Fibroblast of skin of back (primary cell): ENCODE results near the gene SUSD4. TPM values are rescaled to one million over a fixed set of nuclear protein-coding genes. Genes with fewer than 3 reads are reported as not detected.
A peak's percentile ranks its signal among the peaks of the same experiment; 100 is the strongest.
"Not testable (repeated sequence)": the region's sequence is repeated elsewhere in the genome, so short reads cannot be mapped to it uniquely, and the experiment has no call there.

Experiments used
- DNase-seq: peaks from one replicate; pipeline ENCODE4 v3.0.0-alpha.2; 2013
- polyA plus RNA-seq, 2 experiments: library from polyadenylated mRNA; unstranded; fragments of 120-200 nt; gene quantifications; one replicate each; pipeline ENCODE4 v1.2.1, GENCODE V29; 2013; ENCODE audit not compliant: insufficient read length in 2 of 2

The SUSD4 gene, protein sequence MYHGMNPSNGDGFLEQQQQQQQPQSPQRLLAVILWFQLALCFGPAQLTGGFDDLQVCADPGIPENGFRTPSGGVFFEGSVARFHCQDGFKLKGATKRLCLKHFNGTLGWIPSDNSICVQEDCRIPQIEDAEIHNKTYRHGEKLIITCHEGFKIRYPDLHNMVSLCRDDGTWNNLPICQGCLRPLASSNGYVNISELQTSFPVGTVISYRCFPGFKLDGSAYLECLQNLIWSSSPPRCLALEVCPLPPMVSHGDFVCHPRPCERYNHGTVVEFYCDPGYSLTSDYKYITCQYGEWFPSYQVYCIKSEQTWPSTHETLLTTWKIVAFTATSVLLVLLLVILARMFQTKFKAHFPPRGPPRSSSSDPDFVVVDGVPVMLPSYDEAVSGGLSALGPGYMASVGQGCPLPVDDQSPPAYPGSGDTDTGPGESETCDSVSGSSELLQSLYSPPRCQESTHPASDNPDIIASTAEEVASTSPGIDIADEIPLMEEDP
- not detected for polyA plus RNA-seq (2013, experiment 1 of 2; ENCODE audit: insufficient read length)
- not detected for polyA plus RNA-seq (2013, experiment 2 of 2; ENCODE audit: insufficient read length)

- peak; percentile 0 for DNase-seq
Observed at GRCh38 chr1:223363856-223364684, at the start of gene SUSD4. SUSD4 (minus strand) TSS chr1:223364176; CDS start chr1:223363425, 751 bp downstream.

DNA sequence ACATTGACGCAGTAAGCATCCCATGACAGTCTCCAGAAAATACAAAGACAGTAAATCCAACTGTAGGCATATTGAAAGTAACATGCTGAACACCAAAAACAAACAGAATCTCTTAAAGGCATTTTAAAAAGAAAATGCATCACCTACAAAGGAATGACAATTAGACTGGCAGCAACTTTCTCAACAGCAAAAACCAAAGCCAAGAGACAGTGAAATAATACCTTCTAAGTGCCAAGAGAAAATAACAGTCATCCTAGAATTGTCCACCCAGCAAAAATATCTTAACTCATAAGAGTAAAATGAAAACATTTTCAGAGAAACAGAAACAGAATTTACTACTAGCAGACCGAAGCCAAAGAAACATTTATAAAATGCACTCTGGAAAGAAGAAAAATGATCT, 49.2 kb upstream of the SUSD4 start:
- DNase-seq = no peak

- DNase-seq = no peak
Observed at GRCh38 chr1:223411710-223412109, 47.7 kb upstream of the SUSD4 start.

- DNase-seq = peak; percentile 38
Observed at GRCh38 chr1:223411309-223411708, 47.3 kb upstream of the SUSD4 start.

DNA sequence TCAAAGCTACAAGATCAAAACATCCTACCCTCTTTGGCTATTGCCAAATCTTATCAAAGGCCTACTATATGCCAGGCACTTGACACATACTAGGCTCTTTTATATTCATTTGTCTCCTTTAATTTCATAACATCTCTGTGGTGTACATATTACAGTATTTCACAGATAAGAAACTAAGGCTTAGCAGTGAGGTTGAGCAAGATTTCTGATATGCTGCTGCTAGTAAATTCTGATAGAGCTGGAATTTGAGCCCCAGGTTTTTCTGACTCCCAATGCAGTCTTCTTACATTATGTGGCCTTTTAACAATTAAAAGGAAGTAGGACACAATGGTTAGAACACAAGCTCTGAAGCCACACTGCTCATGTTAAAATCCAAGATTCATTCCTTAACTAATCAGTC, 46.1 kb upstream of the SUSD4 start:
- DNase-seq = no peak

GRCh38 chr1:223405507-223405906, 41.5 kb upstream of the SUSD4 start:
- DNase-seq = no peak

- DNase-seq = no peak
Observed at GRCh38 chr1:223403184-223403815, 39.3 kb upstream of the SUSD4 start.

DNA sequence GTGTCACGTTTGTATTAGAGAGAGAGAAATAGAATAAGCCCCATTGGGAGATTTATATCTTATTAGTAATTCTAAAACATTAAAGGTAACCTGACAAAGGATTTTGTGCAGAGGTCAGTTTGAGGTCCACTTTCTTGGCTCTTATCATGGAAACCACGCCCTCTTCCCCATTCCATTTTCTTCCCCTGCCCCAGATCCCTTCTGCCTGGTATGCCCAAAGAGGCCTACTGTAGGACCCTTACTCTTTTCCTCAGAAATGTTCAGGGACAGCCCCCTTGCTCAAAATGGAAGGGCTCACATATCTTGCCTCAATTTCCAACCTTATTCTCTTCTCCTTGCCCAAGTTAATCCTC, 38.8 kb upstream of the SUSD4 start:
- DNase-seq = no peak

DNA sequence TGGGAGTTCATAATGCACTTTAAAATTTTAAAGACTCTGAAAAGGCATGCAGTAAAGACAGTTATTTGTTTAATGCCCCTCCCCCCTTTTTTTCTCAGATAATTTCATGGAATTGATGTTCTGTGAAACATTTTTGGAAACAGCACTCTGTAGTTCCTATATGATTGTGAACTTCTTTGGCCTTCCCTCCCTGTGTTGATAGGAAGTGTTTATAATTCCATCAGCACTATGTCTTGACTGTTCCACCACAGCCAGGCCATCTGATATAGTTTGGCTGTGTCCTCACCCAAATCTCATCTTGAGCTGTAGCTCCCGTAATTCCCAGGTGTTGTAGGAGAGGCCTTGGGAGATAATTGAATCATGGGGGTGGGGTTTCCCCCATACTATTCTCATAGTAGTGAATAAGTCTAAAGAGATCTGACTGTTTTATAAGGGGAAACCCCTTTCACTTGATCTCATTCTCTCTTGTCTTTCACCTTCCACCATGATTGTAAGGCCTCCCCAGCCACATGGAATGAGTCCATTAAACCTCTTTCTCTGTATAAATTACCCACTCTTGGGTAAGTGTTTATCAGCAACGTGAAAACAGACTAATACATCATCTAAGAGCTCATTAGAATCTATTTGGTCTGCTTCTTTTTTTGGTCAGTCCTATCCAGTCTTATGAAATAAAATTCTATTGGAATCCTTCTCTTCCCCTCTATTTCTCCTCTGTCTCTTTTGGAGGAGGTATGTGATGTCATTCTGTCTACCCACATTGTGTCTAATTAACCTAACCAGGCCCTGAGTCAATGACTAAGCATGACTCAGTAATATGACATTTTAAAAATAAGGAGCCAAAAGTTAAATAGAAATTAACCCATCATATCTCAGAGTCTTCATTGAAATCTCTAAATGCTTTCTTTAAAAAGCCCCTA, 38.2 kb upstream of the SUSD4 start:
- DNase-seq = peak; percentile 74

GRCh38 chr1:223399393-223399792, 35.4 kb upstream of the SUSD4 start:
- not testable (repeated sequence) for DNase-seq

DNA sequence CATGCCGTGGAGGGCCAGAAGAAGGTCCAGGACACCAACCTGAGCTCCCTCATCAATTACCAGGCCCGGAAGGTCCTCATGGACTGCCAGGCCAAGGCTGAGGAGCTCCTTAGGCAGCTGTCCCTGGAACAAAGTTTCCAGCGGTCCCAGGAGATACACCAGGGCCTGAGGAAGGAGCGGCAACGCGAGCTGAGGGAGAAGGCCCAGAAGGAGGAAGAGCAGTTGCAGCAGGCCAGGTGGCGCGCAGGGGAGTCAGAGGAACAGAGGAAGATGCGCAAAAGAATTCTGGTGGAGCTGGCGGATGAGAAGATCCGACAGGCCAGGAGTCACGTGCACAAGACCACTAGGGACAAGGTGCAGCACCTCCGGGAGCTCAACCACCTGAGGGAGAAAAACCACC, 30.7 kb upstream of the SUSD4 start:
- DNase-seq = no peak

DNA sequence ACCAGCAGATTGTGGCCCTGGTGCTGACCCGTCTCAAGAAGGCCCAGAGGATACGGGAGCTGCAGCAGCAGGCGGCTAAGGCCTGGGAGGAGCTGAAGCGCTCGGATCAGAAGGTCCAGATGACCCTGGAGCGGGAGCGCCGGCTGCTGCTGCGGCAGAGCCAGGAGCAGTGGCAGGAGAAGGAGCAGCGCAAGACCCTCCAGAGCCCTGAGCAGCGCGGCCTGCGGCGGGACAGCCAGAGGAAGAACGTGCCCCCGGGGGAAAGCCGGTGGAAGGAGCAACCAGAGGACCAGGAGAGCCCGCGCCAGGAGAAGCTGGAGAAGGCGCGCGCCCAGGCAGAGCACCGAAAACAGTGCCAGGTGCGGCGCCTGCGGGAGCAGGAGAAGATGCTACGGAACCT, 30.3 kb upstream of the SUSD4 start:
- DNase-seq = no peak

GRCh38 chr1:223393275-223394214, 29.6 kb upstream of the SUSD4 start, which contains the start of gene CCDC185:
CCDC185 (plus strand) TSS chr1:223393415; CDS start chr1:223393476, 61 bp downstream.
- no peak for DNase-seq

- DNase-seq = no peak
Observed at GRCh38 chr1:223390618-223391017, 26.6 kb upstream of the SUSD4 start.

DNA sequence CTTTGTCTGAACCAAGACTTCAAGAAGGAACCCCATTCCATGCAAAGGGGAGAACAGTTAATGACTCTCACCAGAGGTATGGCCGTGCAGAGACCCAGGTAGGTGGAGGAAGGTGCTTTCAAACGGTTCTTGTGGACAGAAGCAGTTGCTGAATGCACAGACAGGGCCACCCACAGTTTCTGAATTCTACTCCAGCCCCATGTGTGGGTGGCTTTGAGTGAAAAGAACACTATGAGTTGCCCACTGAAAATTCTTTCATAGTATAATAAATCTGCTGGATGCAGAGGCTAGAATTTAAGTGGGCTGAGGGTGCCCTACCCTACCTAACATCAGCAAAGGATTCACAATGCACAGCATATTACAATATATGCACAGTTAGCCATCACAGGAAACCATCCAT, 22.0 kb upstream of the SUSD4 start:
- no peak for DNase-seq

DNA sequence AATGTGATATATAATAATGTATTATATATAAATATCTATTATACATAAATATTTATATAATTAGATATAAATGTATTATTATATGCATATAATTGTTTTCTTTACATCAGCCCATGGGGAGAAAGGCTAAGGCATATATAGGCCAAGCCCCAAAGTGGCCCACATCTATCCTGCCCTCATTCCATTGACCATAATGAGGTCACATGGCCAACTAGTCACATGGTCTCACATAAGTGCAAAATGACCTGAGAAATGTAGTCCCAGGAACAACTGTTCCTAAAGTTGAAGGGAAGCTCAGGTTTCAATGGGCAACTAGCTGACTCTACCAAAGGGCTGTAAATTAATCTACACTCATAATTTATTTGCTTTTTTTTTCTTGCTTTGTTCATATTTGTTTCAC, 14.8 kb upstream of the SUSD4 start:
- no peak for DNase-seq

GRCh38 chr1:223374064-223374610, 10.2 kb upstream of the SUSD4 start:
- no peak for DNase-seq

GRCh38 chr1:223364685-223365382, 858 bp upstream of the SUSD4 start:
- no peak for DNase-seq

GRCh38 chr1:223363057-223363855, 720 bp downstream of the SUSD4 start:
- DNase-seq = peak; percentile 30
